Stimulated activated CD8-positive, alpha-beta memory T cell treated with anti-CD3 and anti-CD28 coated beads, Interleukin-4, amount 100 ng/mL, for 1 hour (primary cell): ENCODE results near the gene SCYGR3.

Experiments used
- DNase-seq, 2 donors: peaks; one replicate each; pipeline ENCODE4 v3.0.0-alpha.2; 2020; ENCODE audit warnings: low read depth in 2 of 2, low spot score in 1 of 2

Gene SCYGR3

GRCh38 chr2:227565080-227565479 lies 49.6 kb downstream of the SCYGR3 start:
- DNase-seq: no peak
